B cell (primary cell): ENCODE measurements around the gene LHX2. TPM values are rescaled to one million over a fixed set of nuclear protein-coding genes. Genes with fewer than 3 reads are reported as not detected.

ENCODE experiments used
- ATAC-seq: fragments of 200-7000 bp; cut with Tn5 transposase; one replicate; pipeline ENCODE4 v1.10.0; 2021; ENCODE audit warnings: low read depth, mild to moderate bottlenecking, moderate number of reproducible peaks, moderate library complexity
- CTCF ChIA-PET: fragments of 350-600 bp; sonication (Branson Sonifier 250); formaldehyde crosslinking; loops from one replicate; lab custom pipeline; 2021; ENCODE audit warnings: antibody characterized with exemption, inconsistent platforms; lab: Charles Lee
- POLR2A ChIA-PET: fragments of 350-600 bp; sonication (Branson Sonifier 250); formaldehyde crosslinking; loops from one replicate; lab custom pipeline; 2021; ENCODE audit warnings: antibody characterized with exemption; lab: Charles Lee
- DNase-seq: peaks from one replicate; pipeline ENCODE4 v3.0.0; 2013
- H2AFZ ChIP-seq: 2 replicates; pipeline ENCODE4 v1.6.1; 2012; ENCODE audit warnings: mild to moderate bottlenecking, low read depth, low read length; ENCODE audit not compliant: insufficient read depth, poor library complexity, severe bottlenecking
- H3K27ac ChIP-seq, 2 donors: 1 replicate in 1 of 2; 2 replicates in 1 of 2; pipeline ENCODE4 v1.5.1; 2012 to 2013; ENCODE audit warnings: low read length in 2 of 2, mild to moderate bottlenecking in 2 of 2, moderate library complexity in 1 of 2
- H3K27me3 ChIP-seq, 4 experiments: fragments of 200-600 bp in 1 of 4; sonication (generic) in 1 of 4; replicated peaks in 1 of 4; 1 replicate in 2 of 4; 2 replicates in 2 of 4; pipeline versions ENCODE4 v1.6.1 to v1.7.0; 2013 to 2016; ENCODE audit warnings: low read length in 3 of 4, mild to moderate bottlenecking in 2 of 4, mixed read lengths in 1 of 4, moderate library complexity in 1 of 4; ENCODE audit not compliant: insufficient read depth in 4 of 4, control insufficient read depth in 3 of 4; ENCODE audit errors: control extremely low read depth in 1 of 4
- H3K36me3 ChIP-seq, 2 experiments: replicated peaks in 1 of 2; 1 replicate in 1 of 2; 2 replicates in 1 of 2; pipeline versions ENCODE4 v1.6.1 to v1.7.1; 2013; ENCODE audit warnings: low read length in 1 of 2; ENCODE audit not compliant: insufficient read depth in 2 of 2, control insufficient read depth in 1 of 2; ENCODE audit errors: control extremely low read depth in 1 of 2, extremely low read depth in 1 of 2
- H3K4me1 ChIP-seq, 2 donors: fragments of 200-600 bp in 1 of 2; sonication (generic) in 1 of 2; 1 replicate in 1 of 2; 2 replicates in 1 of 2; pipeline versions ENCODE4 v1.5.1 to v1.6.1; 2013 to 2017; ENCODE audit warnings: low read length in 2 of 2; ENCODE audit not compliant: control insufficient read depth in 2 of 2, insufficient read depth in 2 of 2
- H3K4me2 ChIP-seq: replicated peaks from 2 replicates; pipeline ENCODE3; 2012; ENCODE audit warnings: mild to moderate bottlenecking, low read depth, low read length; ENCODE audit not compliant: poor library complexity, severe bottlenecking
- H3K4me3 ChIP-seq, 5 experiments: fragments of 200-600 bp in 1 of 5; sonication (generic) in 1 of 5; 1 replicate in 3 of 5; 2 replicates in 2 of 5; pipeline versions ENCODE4 v1.5.1 to v1.7.0; 2011 to 2016; ENCODE audit warnings: low read length in 4 of 5, mild to moderate bottlenecking in 4 of 5, low read depth in 2 of 5, control low read depth in 1 of 5, moderate library complexity in 1 of 5; ENCODE audit not compliant: insufficient read depth in 1 of 5; ENCODE audit errors: control extremely low read depth in 1 of 5, extremely low read depth in 1 of 5
- H3K79me2 ChIP-seq: fragments of 200-600 bp; sonication (generic); one replicate; pipeline ENCODE4 v1.6.0; 2016; ENCODE audit warnings: low read length; ENCODE audit not compliant: control insufficient read depth, insufficient read depth
- H3K9ac ChIP-seq: fragments of 200-600 bp; sonication (generic); 2 replicates; pipeline ENCODE4 v1.6.1; 2017; ENCODE audit warnings: mild to moderate bottlenecking, low read length, moderate library complexity
- H3K9me3 ChIP-seq, 3 donors: one replicate each; pipeline versions ENCODE4 v1.6.1 to v1.7.1; 2013; ENCODE audit warnings: low read length in 2 of 3; ENCODE audit not compliant: control insufficient read depth in 2 of 3, insufficient read depth in 1 of 3; ENCODE audit errors: control extremely low read depth in 1 of 3
- H4K20me1 ChIP-seq: 2 replicates; pipeline ENCODE4 v1.6.0; 2012; ENCODE audit warnings: mild to moderate bottlenecking, low read length; ENCODE audit not compliant: insufficient read depth, control insufficient read depth, poor library complexity, severe bottlenecking
- H3K27ac Mint-ChIP-seq: one replicate; pipeline ENCODE4 v1.8.0; 2021; ENCODE audit warnings: mixed read lengths
- H3K27me3 Mint-ChIP-seq: one replicate; pipeline ENCODE4 v1.8.0; 2021; ENCODE audit warnings: mixed read lengths
- H3K4me1 Mint-ChIP-seq: one replicate; pipeline ENCODE4 v1.8.0; 2021; ENCODE audit warnings: mixed read lengths
- H3K4me3 Mint-ChIP-seq: one replicate; pipeline ENCODE4 v1.8.0; 2021; ENCODE audit warnings: mixed read lengths
- H3K9me3 Mint-ChIP-seq: one replicate; pipeline ENCODE4 v1.8.0; 2022; ENCODE audit warnings: mixed read lengths; ENCODE audit not compliant: insufficient read depth
- CTCF ChIP-seq: fragments of 200-600 bp; IDR thresholded peaks from one replicate; pipeline ENCODE4 v1.8.0; 2022; ENCODE audit warnings: antibody characterized with exemption, mild to moderate bottlenecking
- EZH2 ChIP-seq: IDR thresholded peaks from 2 replicates; pipeline ENCODE4 v1.6.1; 2012; ENCODE audit warnings: borderline replicate concordance, low read depth, mild to moderate bottlenecking, moderate library complexity, low read length; ENCODE audit not compliant: insufficient read depth, poor library complexity, severe bottlenecking
- WGBS: methylation state at CpG from one replicate; pipeline ENCODE4 v1.1.5; 2013; ENCODE audit warnings: missing lambda C conversion rate; ENCODE audit not compliant: insufficient coverage; 5-methylcytosine and 5-hydroxymethylcytosine counted together
- intact Hi-C: fragments of 100-400 bp; cut with micrococcal nuclease; formaldehyde crosslinking; loops from one replicate; pipeline ENCODE4 v1.10.0; 2022
- polyA plus RNA-seq: library from polyadenylated mRNA; depleted of rRNA; stranded (reverse); fragments of >200 nt; gene quantifications from 2 replicates; pipeline ENCODE4 v1.2.3, GENCODE V29; 2012
- total RNA-seq, 2 donors: library from RNA; stranded (reverse); fragments of 120-200 nt in 1 of 2; gene quantifications; 1 replicate in 1 of 2; 2 replicates in 1 of 2; pipeline versions ENCODE4 v1.2.3 to v1.2.4, GENCODE V29; 2013 to 2022

Gene LHX2
- total and polyA plus RNA-seq, 2 donors (not counting 1 experiment from before 2014, with no cell fraction given), result 0.66 TPM; not detected in 1

GRCh38 chr9:124005029-124005771 is 6.4 kb upstream of the LHX2 start:
- Histone ChIP-seq H3K4me2 (no peak overlapping the region), H3K79me2 (no peaks in the 10 kb centered on the region), H3K9me3 (peaks cover 4 to 28% (median 11%) of the 10 kb centered on the region in 3 donors), H3K4me3 (no peak overlapping the region), H3K36me3 (no peaks in the 10 kb centered on the region), H3K9ac (no peak overlapping the region), H4K20me1 (no peaks in the 10 kb centered on the region), H3K27me3 (peaks cover 3 to 98% (median 92%) of the 10 kb centered on the region in 4 experiments), H3K4me1 (peaks cover 44 to 60% of the 10 kb centered on the region in 2 donors), H3K27ac (no peak overlapping the region), H2AFZ (no peak overlapping the region)
- WGBS, result 6% methylated on average over 2 of the region's 4 CpGs
- intact Hi-C loops, result no loop called here
- Mint-ChIP-seq H3K9me3 (no peaks in the 10 kb centered on the region), H3K4me3 (no peak overlapping the region), H3K27me3 (peaks cover 94% of the 10 kb centered on the region), H3K4me1 (peaks cover 43% of the 10 kb centered on the region), H3K27ac (no peak overlapping the region)
- DNase-seq (no peak), ATAC-seq (no peak)
- CTCF ChIA-PET, result interaction anchor here (0.6 to 1.2 kb wide), 2 partner anchors 9 to 1187 kb away, joined by 3 read pairs; no protein-coding TSS in a partner anchor
- TF ChIP-seq EZH2 (no peak), CTCF (no peak)
- POLR2A ChIA-PET, result no interaction called here
